ENCODE results near the gene TCF7L1. TPM values are rescaled to one million over a fixed set of nuclear protein-coding genes. Genes with fewer than 3 reads are reported as not detected.

TCF7L1 gene
- total RNA-seq, 1 donor from 2014 or later, result 30.8 TPM

DNA sequence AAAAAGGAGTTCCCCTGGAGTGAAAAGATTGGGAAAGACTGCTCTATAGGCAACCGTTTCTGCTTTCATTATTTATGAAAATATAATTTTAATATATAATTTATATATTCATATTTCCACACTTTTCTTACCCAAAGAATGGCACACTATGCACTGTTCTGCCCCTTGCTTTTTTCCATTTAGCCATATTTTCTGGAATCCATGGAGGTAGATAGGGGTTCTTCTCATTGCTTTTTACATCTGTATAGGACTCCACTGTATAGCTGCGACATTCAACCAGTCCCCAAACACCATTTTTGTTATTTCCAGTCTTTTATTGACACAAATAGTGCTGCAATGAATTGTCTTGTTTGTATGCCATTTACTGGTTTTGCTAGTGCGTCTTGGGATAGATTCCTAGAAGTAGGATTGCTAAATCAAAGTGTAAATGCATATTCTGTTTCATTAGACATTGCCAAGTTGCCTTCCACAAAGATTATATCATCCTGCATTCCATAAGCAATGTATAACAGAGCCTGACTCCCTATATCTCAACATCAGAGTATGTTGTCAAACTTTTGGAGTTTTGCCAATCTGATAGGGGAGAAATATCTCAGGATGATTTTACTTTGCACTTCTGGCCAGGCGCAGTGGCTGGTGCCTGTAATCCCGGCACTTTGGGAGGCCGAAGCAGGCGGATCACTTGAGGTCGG lies 26.6 kb upstream of the TCF7L1 start:
- Histone ChIP-seq H3K27ac (ENCODE audit: low read depth, low read length) (no peak overlapping the region), H3K36me3 (ENCODE audit: insufficient read depth, low read length) (no peaks in the 10 kb centered on the region), H3K4me2 (ENCODE audit: low read length) (no peak overlapping the region), H3K9ac (ENCODE audit: low read length) (no peak overlapping the region), H3K4me1 (ENCODE audit: insufficient read depth, low read length) (no peaks in the 10 kb centered on the region), H3K9me3 (ENCODE audit: insufficient read depth, low read depth, low read length) (no peaks in the 10 kb centered on the region), H3K4me3 (ENCODE audit: insufficient read depth, low read depth, low read length) (no peak overlapping the region), H3K79me2 (ENCODE audit: insufficient read depth, low read length) (no peaks in the 10 kb centered on the region), H2AFZ (ENCODE audit: low read depth, low read length) (no peak overlapping the region), H3K27me3 (ENCODE audit: insufficient read depth, low read length) (no peaks in the 10 kb centered on the region), H4K20me1 (ENCODE audit: insufficient read depth, low read length) (no peaks in the 10 kb centered on the region)
- Mint-ChIP-seq H3K27ac (ENCODE audit: unreplicated experiment) (no peak overlapping the region), H3K9me3 (ENCODE audit: unreplicated experiment) (no peaks in the 10 kb centered on the region), H3K27me3 (ENCODE audit: low read depth, unreplicated experiment) (peaks cover 2% of the 10 kb centered on the region), H3K4me1 (ENCODE audit: low read depth, unreplicated experiment) (peaks cover 4% of the 10 kb centered on the region), H3K4me3 (ENCODE audit: unreplicated experiment) (no peak overlapping the region), H3K36me3 (ENCODE audit: low read depth, unreplicated experiment) (no peaks in the 10 kb centered on the region)
- TF ChIP-seq EZH2 (IDR thresholded peaks at IDR 0.05; ENCODE audit: insufficient read depth, low read length) (no peak), CTCF (IDR thresholded peaks at IDR 0.05; ENCODE audit: insufficient read depth, low read depth, low read length) (no peak)
- DNase-seq (ENCODE audit: low read depth) (peak; percentile 77), FAIRE-seq (peak; percentile 32)

- H3K4me3 ChIP-seq (ENCODE audit: insufficient read depth, low read depth, low read length), result no peak overlapping the region
- H3K4me1 ChIP-seq (ENCODE audit: insufficient read depth, low read length), result no peaks in the 10 kb centered on the region
- H3K4me3 Mint-ChIP-seq (ENCODE audit: unreplicated experiment), result no peak overlapping the region
- H3K9me3 Mint-ChIP-seq (ENCODE audit: unreplicated experiment), result peaks cover 3% of the 10 kb centered on the region
- peaks cover 5% of the 10 kb centered on the region for H3K27me3 Mint-ChIP-seq (ENCODE audit: low read depth, unreplicated experiment)
- peaks cover 17% of the 10 kb centered on the region for H3K4me1 Mint-ChIP-seq (ENCODE audit: low read depth, unreplicated experiment)
- no peaks in the 10 kb centered on the region for H3K36me3 ChIP-seq (ENCODE audit: insufficient read depth, low read length)
- H3K27ac ChIP-seq (ENCODE audit: low read depth, low read length), result no peak overlapping the region
- no peaks in the 10 kb centered on the region for H3K79me2 ChIP-seq (ENCODE audit: insufficient read depth, low read length)
- no peaks in the 10 kb centered on the region for H4K20me1 ChIP-seq (ENCODE audit: insufficient read depth, low read length)
- H3K4me2 ChIP-seq (ENCODE audit: low read length), result no peak overlapping the region
- H3K27me3 ChIP-seq (ENCODE audit: insufficient read depth, low read length), result no peaks in the 10 kb centered on the region
- H2AFZ ChIP-seq (ENCODE audit: low read depth, low read length), result no peak overlapping the region
- no peaks in the 10 kb centered on the region for H3K9me3 ChIP-seq (ENCODE audit: insufficient read depth, low read depth, low read length)
- no peaks in the 10 kb centered on the region for H3K36me3 Mint-ChIP-seq (ENCODE audit: low read depth, unreplicated experiment)
- DNase-seq (ENCODE audit: low read depth), result peak; percentile 64
- FAIRE-seq, result no peak
- no peak for TF ChIP-seq CTCF (IDR thresholded peaks at IDR 0.05; ENCODE audit: insufficient read depth, low read depth, low read length)
- no peak for TF ChIP-seq EZH2 (IDR thresholded peaks at IDR 0.05; ENCODE audit: insufficient read depth, low read length)
- no peak overlapping the region for H3K9ac ChIP-seq (ENCODE audit: low read length)
- no peak overlapping the region for H3K27ac Mint-ChIP-seq (ENCODE audit: unreplicated experiment)
These were observed 22.1 kb upstream of the TCF7L1 start for GRCh38 chr2:85110991-85111560.

DNA sequence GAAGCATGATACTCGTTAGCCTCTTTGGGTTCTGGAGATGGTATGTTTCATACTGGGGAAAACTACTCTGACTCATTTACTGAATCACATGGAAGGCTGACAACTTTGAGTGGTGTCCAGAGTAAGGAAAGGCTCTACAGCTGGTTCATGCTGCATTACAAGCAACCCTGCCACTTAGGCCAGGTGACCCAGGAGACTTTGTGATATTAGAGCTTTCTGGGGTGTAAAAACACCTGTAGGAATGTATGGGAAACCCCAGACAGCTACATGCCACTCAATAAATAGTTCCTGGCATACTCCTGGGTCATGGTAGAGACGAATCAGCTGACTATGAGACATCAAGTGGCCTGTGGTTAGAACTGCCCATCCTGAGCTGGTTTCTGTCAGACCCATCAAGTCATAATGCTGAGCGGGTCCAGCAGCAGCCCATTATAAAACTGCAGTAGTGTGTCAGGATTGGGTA lies 21.3 kb upstream of the TCF7L1 start:
- Histone ChIP-seq H3K4me1 (ENCODE audit: insufficient read depth, low read length) (no peaks in the 10 kb centered on the region), H3K36me3 (ENCODE audit: insufficient read depth, low read length) (no peaks in the 10 kb centered on the region), H3K4me3 (ENCODE audit: insufficient read depth, low read depth, low read length) (no peak overlapping the region), H4K20me1 (ENCODE audit: insufficient read depth, low read length) (no peaks in the 10 kb centered on the region), H3K9ac (ENCODE audit: low read length) (no peak overlapping the region), H3K79me2 (ENCODE audit: insufficient read depth, low read length) (no peaks in the 10 kb centered on the region), H3K9me3 (ENCODE audit: insufficient read depth, low read depth, low read length) (no peaks in the 10 kb centered on the region), H2AFZ (ENCODE audit: low read depth, low read length) (no peak overlapping the region), H3K4me2 (ENCODE audit: low read length) (no peak overlapping the region), H3K27ac (ENCODE audit: low read depth, low read length) (no peak overlapping the region), H3K27me3 (ENCODE audit: insufficient read depth, low read length) (no peaks in the 10 kb centered on the region)
- DNase-seq (ENCODE audit: low read depth) (peak; percentile 53), FAIRE-seq (peak; percentile 71)
- H3K9me3 Mint-ChIP-seq (ENCODE audit: unreplicated experiment), result peaks cover 3% of the 10 kb centered on the region
- no peak overlapping the region for H3K4me3 Mint-ChIP-seq (ENCODE audit: unreplicated experiment)
- H3K36me3 Mint-ChIP-seq (ENCODE audit: low read depth, unreplicated experiment), result no peaks in the 10 kb centered on the region
- H3K27ac Mint-ChIP-seq (ENCODE audit: unreplicated experiment), result no peak overlapping the region
- TF ChIP-seq EZH2 (IDR thresholded peaks at IDR 0.05; ENCODE audit: insufficient read depth, low read length), result no peak
- no peak for TF ChIP-seq CTCF (IDR thresholded peaks at IDR 0.05; ENCODE audit: insufficient read depth, low read depth, low read length)
- peaks cover 8% of the 10 kb centered on the region for H3K27me3 Mint-ChIP-seq (ENCODE audit: low read depth, unreplicated experiment)
- peaks cover 16% of the 10 kb centered on the region for H3K4me1 Mint-ChIP-seq (ENCODE audit: low read depth, unreplicated experiment)

Data from astrocyte (in vitro differentiated cells and primary cell).